Upper lobe of left lung (tissue), 4 donors: Measurements from ENCODE around the gene PER3.

ENCODE experiments used
- EP300 ChIP-seq, 4 donors: sonication (generic); formaldehyde crosslinking; IDR thresholded peaks; one replicate each; pipeline ENCODE4 v1.5.1; 2017; ENCODE audit warnings: antibody characterized with exemption in 4 of 4, control low read depth in 2 of 4
- POLR2A ChIP-seq, 4 donors: fragments of 450-650 bp; IDR thresholded peaks; one replicate each; pipeline ENCODE4 v1.5.1; 2016 to 2017; ENCODE audit warnings: antibody characterized with exemption in 4 of 4, mild to moderate bottlenecking in 2 of 4
- POLR2AphosphoS5 ChIP-seq, 2 donors: sonication (generic); formaldehyde crosslinking; IDR thresholded peaks; one replicate each; pipeline ENCODE4 v1.5.1; 2017; ENCODE audit warnings: antibody characterized with exemption in 2 of 2
- TF ChIP-seq, protein P1 (sequence below), 6 experiments: fragments of 450-650 bp in 4 of 6; fragments of 200-600 bp in 2 of 6; sonication (generic) in 2 of 6; IDR thresholded peaks; one replicate each; pipeline ENCODE4 v1.5.1; 2016 to 2019; ENCODE audit warnings: antibody characterized with exemption in 6 of 6

DNA sequence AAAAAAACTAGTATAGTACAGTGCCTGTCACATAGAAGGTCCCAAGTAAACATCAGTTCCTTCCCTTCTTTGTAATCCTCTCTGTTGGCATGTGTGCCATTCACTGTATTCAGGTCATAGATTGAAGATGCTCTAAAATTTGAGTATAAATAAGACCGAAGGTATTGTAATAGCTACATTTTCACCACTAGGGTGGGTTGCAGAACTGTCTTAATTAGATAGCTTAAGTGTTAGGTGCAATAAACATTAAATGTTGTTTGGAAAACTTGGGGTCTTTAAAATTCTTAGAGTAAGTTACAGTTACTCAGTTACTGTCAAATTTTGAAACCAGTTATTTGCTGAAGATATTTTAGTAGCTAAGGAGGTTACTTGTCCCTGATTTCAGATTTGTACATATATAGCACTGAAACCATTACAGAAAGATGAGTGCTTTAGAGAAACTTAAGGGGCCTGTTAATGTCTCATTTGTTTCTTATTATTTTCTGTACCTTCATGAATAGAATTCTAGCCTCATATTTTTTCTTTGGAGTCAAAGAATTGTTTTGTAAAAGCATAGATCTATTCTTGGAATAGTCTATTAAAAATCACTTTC is 24.3 kb downstream of the PER3 start:
- TF ChIP-seq POLR2AphosphoS5 (IDR thresholded peaks at IDR 0.05) (no peak), POLR2A (IDR thresholded peaks at IDR 0.05) (no peak), EP300 (IDR thresholded peaks at IDR 0.05) (no peak)
- TF ChIP-seq, protein P1, sequence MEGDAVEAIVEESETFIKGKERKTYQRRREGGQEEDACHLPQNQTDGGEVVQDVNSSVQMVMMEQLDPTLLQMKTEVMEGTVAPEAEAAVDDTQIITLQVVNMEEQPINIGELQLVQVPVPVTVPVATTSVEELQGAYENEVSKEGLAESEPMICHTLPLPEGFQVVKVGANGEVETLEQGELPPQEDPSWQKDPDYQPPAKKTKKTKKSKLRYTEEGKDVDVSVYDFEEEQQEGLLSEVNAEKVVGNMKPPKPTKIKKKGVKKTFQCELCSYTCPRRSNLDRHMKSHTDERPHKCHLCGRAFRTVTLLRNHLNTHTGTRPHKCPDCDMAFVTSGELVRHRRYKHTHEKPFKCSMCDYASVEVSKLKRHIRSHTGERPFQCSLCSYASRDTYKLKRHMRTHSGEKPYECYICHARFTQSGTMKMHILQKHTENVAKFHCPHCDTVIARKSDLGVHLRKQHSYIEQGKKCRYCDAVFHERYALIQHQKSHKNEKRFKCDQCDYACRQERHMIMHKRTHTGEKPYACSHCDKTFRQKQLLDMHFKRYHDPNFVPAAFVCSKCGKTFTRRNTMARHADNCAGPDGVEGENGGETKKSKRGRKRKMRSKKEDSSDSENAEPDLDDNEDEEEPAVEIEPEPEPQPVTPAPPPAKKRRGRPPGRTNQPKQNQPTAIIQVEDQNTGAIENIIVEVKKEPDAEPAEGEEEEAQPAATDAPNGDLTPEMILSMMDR (IDR thresholded peaks at IDR 0.05), result peak in 5 of 6 experiments; percentile 3 to 51 (median 37)
